Dermis blood vessel endothelial cell (primary cell): ENCODE measurements around the gene PRKAA2. TPM values are rescaled to one million over a fixed set of nuclear protein-coding genes. Genes with fewer than 3 reads are reported as not detected.

Experiments used
- DNase-seq: peaks from one replicate; pipeline ENCODE4 v3.0.0; 2010
- total RNA-seq: library from RNA; depleted of rRNA; stranded (reverse); fragments of >200 nt; gene quantifications from 2 replicates; pipeline ENCODE4 v1.2.3, GENCODE V29; 2014

Gene PRKAA2
- total RNA-seq, 1 donor from 2014 or later: 3.2 TPM

- DNase-seq: no peak
These were observed 74.1 kb downstream of the PRKAA2 start for GRCh38 chr1:56719171-56719570.

- no peak for DNase-seq
These were observed 81.6 kb downstream of the PRKAA2 start for GRCh38 chr1:56726706-56727105.

- DNase-seq: no peak
These were observed 83.8 kb downstream of the PRKAA2 start for GRCh38 chr1:56728964-56729363.

- no peak for DNase-seq
These were observed 100.1 kb downstream of the PRKAA2 start for GRCh38 chr1:56745231-56745630.

DNA sequence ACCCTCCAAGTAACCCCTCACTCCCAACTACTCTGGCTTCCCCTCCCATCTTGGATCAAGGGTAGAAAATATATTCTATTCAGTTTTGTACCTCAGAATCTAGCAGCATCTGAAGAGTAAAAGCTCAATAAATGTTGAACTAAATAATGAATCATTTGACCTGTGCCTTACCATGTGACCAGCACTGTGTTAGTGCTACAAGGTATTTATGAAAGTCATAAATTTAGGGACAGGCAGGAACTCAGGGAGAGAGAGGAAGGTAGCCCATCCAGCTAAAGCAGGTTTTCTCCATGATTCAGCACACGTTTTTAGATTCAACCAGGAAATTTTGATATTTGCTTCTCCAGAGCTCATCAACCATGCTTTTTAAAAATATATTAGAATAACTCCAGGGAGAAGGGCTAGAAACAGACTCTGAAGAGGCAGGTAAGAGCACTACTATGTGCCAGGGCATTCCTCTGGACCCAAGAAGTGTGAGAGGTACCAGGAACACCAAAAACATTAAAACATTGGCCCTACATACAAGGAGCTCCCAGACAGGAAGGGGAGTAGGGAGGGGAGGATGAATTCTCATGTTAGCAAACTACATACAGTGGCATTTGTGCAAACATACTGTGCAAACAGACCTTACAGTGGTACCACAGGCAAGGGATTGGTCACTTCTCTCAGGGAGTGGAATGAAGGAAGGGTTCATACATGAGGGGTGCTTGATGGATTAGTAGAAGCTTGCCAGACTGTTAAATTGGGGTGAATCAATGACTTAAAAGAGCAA lies 109.8 kb downstream of the PRKAA2 start:
- no peak for DNase-seq

DNA sequence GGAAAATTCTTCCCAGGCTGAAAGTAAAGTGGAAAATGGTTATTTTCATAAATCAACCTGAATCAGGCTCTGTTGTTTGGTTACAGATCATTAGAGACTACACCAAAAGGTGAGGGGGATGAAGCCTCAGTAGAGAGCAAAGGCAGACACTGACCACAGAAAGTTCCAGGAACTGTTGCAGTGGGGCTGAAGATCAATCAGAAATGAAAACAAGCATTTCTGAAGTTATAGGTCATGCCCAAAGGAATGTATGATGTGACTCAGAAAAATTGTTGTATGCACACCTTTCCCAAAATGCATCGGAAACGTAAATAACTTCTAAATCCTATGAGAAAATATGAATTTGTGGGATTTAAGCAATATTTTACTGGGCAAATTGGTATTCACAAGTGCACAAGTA lies 110.8 kb downstream of the PRKAA2 start:
- DNase-seq: no peak

- no peak for DNase-seq
These were observed 113.0 kb downstream of the PRKAA2 start for GRCh38 chr1:56758135-56758534.

DNA sequence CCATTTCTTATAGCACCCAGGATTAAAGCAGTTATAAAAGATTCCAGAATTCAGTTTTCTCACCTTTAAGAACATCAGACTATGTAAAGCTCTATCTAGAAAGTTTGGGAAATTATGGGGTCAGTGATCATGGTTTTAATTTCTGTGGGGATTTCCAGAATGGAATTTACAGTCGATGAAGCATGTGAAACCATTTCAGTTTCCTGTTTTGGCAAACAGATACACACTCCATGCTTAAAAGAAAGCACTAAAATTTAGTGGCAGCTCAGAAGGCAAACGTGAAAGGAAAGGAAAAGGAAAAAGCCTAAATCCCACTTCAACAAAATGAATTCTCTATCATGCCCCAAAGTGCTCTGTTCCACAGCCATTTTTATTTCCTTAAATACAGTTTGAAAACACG lies 113.7 kb downstream of the PRKAA2 start:
- no peak for DNase-seq

Other genes starting within 250 kb of the PRKAA2 start
- 39.1 and 49.2 TPM in 2 replicates for gene PLPP3, start 65.8 kb upstream of the PRKAA2 start, total RNA-seq
- not detected in 2 replicates for gene FYB2, start 174.1 kb downstream of the PRKAA2 start, total RNA-seq
- not detected in 2 replicates for gene C8A, start 209.5 kb downstream of the PRKAA2 start, total RNA-seq